22Rv1 (cell line): ENCODE data around the gene CERS3.

Experiments used
- ZFX ChIP-seq: fragments of 450-650 bp; IDR thresholded peaks from 2 replicates; pipeline ENCODE4 v1.6.1; 2017; ENCODE audit warnings: antibody characterized with exemption, borderline replicate concordance
- TF ChIP-seq, protein P1 (sequence below): fragments of 450-650 bp; IDR thresholded peaks from 2 replicates; pipeline ENCODE4 v1.5.1; 2017; ENCODE audit warnings: mild to moderate bottlenecking

DNA sequence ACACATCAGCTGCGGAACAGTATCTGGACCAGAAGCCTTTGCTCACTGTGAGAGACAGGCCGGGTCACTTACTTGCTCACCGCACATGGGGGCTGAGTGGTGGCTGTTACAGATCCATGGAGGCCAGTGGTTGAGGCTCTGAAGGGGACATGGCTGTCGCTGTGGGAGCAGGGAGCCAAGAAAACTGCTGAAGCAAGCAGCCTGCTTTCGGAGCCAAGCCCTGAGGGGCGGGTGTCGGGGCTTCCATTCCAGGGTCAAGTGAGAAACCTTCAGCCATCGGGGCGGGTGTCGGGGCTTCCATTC is 144.7 kb downstream of the CERS3 start:
- TF ChIP-seq, protein P1, sequence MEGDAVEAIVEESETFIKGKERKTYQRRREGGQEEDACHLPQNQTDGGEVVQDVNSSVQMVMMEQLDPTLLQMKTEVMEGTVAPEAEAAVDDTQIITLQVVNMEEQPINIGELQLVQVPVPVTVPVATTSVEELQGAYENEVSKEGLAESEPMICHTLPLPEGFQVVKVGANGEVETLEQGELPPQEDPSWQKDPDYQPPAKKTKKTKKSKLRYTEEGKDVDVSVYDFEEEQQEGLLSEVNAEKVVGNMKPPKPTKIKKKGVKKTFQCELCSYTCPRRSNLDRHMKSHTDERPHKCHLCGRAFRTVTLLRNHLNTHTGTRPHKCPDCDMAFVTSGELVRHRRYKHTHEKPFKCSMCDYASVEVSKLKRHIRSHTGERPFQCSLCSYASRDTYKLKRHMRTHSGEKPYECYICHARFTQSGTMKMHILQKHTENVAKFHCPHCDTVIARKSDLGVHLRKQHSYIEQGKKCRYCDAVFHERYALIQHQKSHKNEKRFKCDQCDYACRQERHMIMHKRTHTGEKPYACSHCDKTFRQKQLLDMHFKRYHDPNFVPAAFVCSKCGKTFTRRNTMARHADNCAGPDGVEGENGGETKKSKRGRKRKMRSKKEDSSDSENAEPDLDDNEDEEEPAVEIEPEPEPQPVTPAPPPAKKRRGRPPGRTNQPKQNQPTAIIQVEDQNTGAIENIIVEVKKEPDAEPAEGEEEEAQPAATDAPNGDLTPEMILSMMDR, result peak; percentile 15; the same call in 1 of the 2 replicates
- TF ChIP-seq ZFX, result no peak
